ENCODE results near the gene OLIG2.

The OLIG2 gene

GRCh38 chr21:33076600-33077329, 51.0 kb downstream of the OLIG2 start:
- H3K4me1 ChIP-seq, result peaks cover 0 to 4% (median 3%) of the 10 kb centered on the region in 4 donors
- H3K27ac ChIP-seq, result no peak overlapping the region
- no peaks in the 10 kb centered on the region for H3K36me3 ChIP-seq
- H3K4me3 ChIP-seq, result no peak overlapping the region
- no peaks in the 10 kb centered on the region for H3K9me3 ChIP-seq
- TF ChIP-seq CTCF (IDR thresholded peaks at IDR 0.05), result no peak
- peaks cover 0 to 59% of the 10 kb centered on the region in 2 donors for H3K27me3 ChIP-seq
- intact Hi-C loops (cut with DNase I; ENCODE audit: low total_unique reads), result no loop called here
- no peak for DNase-seq
